Endodermal cell (in vitro differentiated cells): ENCODE measurements around the gene ABCA2. TPM values are rescaled to one million over a fixed set of nuclear protein-coding genes. Genes with fewer than 3 reads are reported as not detected.
A peak's percentile ranks its signal among the peaks of the same experiment; 100 is the strongest.

Experiments
- DNase-seq: peaks from one replicate; pipeline ENCODE4 v3.0.0-alpha.2; 2017
- H3K27ac ChIP-seq: 2 replicates; pipeline ENCODE4 v1.5.1; 2013; ENCODE audit warnings: mild to moderate bottlenecking, low read depth, low read length, moderate library complexity
- H3K27me3 ChIP-seq: 2 replicates; pipeline ENCODE4 v1.6.1; 2013; ENCODE audit warnings: mild to moderate bottlenecking, low read length, moderate library complexity; ENCODE audit not compliant: insufficient read depth, control insufficient read depth, poor library complexity, severe bottlenecking
- H3K36me3 ChIP-seq: 2 replicates; pipeline ENCODE4 v1.7.0; 2013; ENCODE audit warnings: mild to moderate bottlenecking, low read length, moderate library complexity; ENCODE audit not compliant: control insufficient read depth, insufficient read depth
- H3K4me1 ChIP-seq: one replicate; pipeline ENCODE4 v1.7.0; 2013; ENCODE audit warnings: low read length; ENCODE audit not compliant: control insufficient read depth, insufficient read depth
- H3K4me3 ChIP-seq: 2 replicates; pipeline ENCODE4 v1.5.1; 2013; ENCODE audit warnings: mild to moderate bottlenecking, low read length, moderate library complexity
- H3K9ac ChIP-seq: 2 replicates; pipeline ENCODE4 v1.6.1; 2013; ENCODE audit warnings: mild to moderate bottlenecking, low read length, moderate library complexity; ENCODE audit not compliant: poor library complexity, severe bottlenecking; ENCODE audit errors: extremely low read depth
- H3K9me3 ChIP-seq: 2 replicates; pipeline ENCODE4 v1.6.1; 2013; ENCODE audit warnings: mild to moderate bottlenecking, low read length, moderate library complexity; ENCODE audit not compliant: control insufficient read depth
- H3K27ac Mint-ChIP-seq: 2 replicates; pipeline ENCODE4 v1.8.0; 2020; ENCODE audit warnings: mixed read lengths
- H3K27me3 Mint-ChIP-seq: 2 replicates; pipeline ENCODE4 v1.8.0; 2021; ENCODE audit warnings: mild to moderate bottlenecking, mixed read lengths; ENCODE audit not compliant: insufficient read depth
- H3K36me3 Mint-ChIP-seq: 2 replicates; pipeline ENCODE4 v1.8.0; 2020; ENCODE audit warnings: low read depth, mixed read lengths
- H3K4me1 Mint-ChIP-seq: 2 replicates; pipeline ENCODE4 v1.8.0; 2020; ENCODE audit warnings: mixed read lengths
- H3K4me3 Mint-ChIP-seq: 2 replicates; pipeline ENCODE4 v1.8.0; 2020; ENCODE audit warnings: mild to moderate bottlenecking, moderate library complexity, mixed read lengths
- H3K9me3 Mint-ChIP-seq: 2 replicates; pipeline ENCODE4 v1.8.0; 2020; ENCODE audit warnings: mild to moderate bottlenecking, mixed read lengths
- WGBS, 2 experiments: methylation state at CpG; one replicate each; pipeline versions ENCODE4 v1.1.5 to v1.1.7; 2013; ENCODE audit warnings: missing lambda C conversion rate in 2 of 2, mixed read lengths in 1 of 2; ENCODE audit not compliant: insufficient coverage in 1 of 2, insufficient read length in 1 of 2; 5-methylcytosine and 5-hydroxymethylcytosine counted together
- total RNA-seq, 2 donors: library from RNA; stranded (reverse); fragmentation: NEBNext Ultra II Directional in 1 of 2; extraction: Animal tissue kit (Norgen Biotek cat#: 25700) in 1 of 2; gene quantifications; 2 replicates in 1 of 2; 3 replicates in 1 of 2; pipeline ENCODE4 v1.2.1, GENCODE V29; 2021
- TF ChIP-seq, protein P1 (sequence below): fragments of 200-600 bp; sonication (generic); conservative IDR thresholded peaks from 2 replicates; pipeline ENCODE4 v1.5.0; 2021; ENCODE audit warnings: antibody characterized with exemption, mild to moderate bottlenecking

ABCA2 gene
- total RNA-seq, 2 donors from 2014 or later = 21.5 to 30.0 TPM

DNA sequence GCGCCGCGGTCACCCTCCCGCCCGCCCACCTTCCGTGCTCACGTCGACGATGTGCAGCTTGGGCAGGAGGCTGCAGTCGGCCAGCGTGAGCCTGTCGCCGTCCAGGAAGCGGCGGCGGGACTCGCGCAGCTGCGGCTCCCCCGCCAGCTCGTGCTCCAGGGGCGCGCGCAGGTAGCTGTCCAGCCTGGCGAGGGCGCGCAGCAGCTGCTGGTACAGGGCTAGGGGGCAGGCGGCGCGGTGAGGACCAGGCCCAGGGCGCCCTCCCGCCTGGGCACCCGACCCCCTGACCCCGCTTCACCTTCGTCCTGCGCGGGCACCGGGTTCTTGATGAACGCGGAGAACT is 33.2 kb downstream of the ABCA2 start:
- no peak overlapping the region for H3K9ac ChIP-seq
- peaks cover 2% of the 10 kb centered on the region for H3K4me1 Mint-ChIP-seq
- no peak overlapping the region for H3K27ac Mint-ChIP-seq
- peaks cover 17% of the 10 kb centered on the region for H3K9me3 Mint-ChIP-seq
- DNase-seq = no peak
- H3K36me3 ChIP-seq = peaks cover 9% of the 10 kb centered on the region
- no peak overlapping the region for H3K27ac ChIP-seq
- peaks cover 4% of the 10 kb centered on the region for H3K4me1 ChIP-seq
- peaks cover 4% of the 10 kb centered on the region for H3K36me3 Mint-ChIP-seq
- H3K27me3 ChIP-seq = no peaks in the 10 kb centered on the region
- peaks cover 14% of the 10 kb centered on the region for H3K9me3 ChIP-seq
- peaks cover 8% of the 10 kb centered on the region for H3K27me3 Mint-ChIP-seq
- 82 to 94% methylated on average over 6 to 40 of the region's 40 CpGs for WGBS, 2 experiments
- TF ChIP-seq, protein P1, sequence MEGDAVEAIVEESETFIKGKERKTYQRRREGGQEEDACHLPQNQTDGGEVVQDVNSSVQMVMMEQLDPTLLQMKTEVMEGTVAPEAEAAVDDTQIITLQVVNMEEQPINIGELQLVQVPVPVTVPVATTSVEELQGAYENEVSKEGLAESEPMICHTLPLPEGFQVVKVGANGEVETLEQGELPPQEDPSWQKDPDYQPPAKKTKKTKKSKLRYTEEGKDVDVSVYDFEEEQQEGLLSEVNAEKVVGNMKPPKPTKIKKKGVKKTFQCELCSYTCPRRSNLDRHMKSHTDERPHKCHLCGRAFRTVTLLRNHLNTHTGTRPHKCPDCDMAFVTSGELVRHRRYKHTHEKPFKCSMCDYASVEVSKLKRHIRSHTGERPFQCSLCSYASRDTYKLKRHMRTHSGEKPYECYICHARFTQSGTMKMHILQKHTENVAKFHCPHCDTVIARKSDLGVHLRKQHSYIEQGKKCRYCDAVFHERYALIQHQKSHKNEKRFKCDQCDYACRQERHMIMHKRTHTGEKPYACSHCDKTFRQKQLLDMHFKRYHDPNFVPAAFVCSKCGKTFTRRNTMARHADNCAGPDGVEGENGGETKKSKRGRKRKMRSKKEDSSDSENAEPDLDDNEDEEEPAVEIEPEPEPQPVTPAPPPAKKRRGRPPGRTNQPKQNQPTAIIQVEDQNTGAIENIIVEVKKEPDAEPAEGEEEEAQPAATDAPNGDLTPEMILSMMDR = no peak
- H3K4me3 ChIP-seq = no peak overlapping the region
- H3K4me3 Mint-ChIP-seq = no peak overlapping the region

DNA sequence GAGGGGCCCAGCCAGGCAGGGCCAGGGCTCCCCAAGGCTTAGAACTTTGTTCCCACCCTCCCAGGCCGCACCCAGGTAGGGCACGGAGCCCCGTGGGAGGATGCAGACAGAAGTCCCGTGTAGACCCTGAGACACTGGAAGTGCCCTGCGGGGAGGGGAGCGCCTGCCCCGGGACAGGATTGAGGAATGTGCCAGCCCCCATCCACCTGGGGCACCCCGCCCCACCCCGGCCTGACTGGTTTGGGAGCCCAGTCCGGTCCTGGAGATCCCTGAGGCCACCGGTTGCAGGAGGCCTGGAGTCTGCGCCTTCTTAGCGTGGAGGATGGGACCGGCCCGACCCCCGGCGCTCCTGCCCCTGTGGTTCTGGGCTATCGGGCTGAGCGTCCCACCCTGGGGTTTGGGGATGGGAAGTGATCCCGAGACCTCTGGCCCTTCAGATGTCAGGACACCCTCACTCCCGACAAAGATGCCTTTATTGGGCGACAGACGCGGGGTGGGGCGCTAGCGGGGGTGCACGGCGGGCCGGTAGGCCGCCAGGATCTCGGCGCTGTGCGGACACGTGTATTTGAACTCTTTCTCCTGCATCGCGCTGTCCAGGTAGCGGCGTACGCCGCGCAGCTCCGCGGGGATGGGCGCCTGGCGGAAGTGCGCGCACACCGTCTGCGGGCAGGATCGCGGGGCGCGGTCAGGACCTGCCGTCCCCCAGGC is 33.7 kb downstream of the ABCA2 start:
- Mint-ChIP-seq H3K9me3 (peaks cover 17% of the 10 kb centered on the region), H3K4me1 (peaks cover 6% of the 10 kb centered on the region), H3K36me3 (peaks cover 4% of the 10 kb centered on the region), H3K27ac (no peak overlapping the region), H3K27me3 (peaks cover 8% of the 10 kb centered on the region), H3K4me3 (peak overlapping the region; percentile 73)
- peaks cover 4% of the 10 kb centered on the region for H3K4me1 ChIP-seq
- H3K27me3 ChIP-seq = no peaks in the 10 kb centered on the region
- H3K9me3 ChIP-seq = peaks cover 14% of the 10 kb centered on the region
- no peak for DNase-seq
- no peak overlapping the region for H3K27ac ChIP-seq
- H3K4me3 ChIP-seq = no peak overlapping the region
- TF ChIP-seq, protein P1 = no peak
- H3K36me3 ChIP-seq = peaks cover 9% of the 10 kb centered on the region
- H3K9ac ChIP-seq = no peak overlapping the region
- 84 to 91% methylated on average over 45 to 54 of the region's 54 CpGs for WGBS, 2 experiments

DNA sequence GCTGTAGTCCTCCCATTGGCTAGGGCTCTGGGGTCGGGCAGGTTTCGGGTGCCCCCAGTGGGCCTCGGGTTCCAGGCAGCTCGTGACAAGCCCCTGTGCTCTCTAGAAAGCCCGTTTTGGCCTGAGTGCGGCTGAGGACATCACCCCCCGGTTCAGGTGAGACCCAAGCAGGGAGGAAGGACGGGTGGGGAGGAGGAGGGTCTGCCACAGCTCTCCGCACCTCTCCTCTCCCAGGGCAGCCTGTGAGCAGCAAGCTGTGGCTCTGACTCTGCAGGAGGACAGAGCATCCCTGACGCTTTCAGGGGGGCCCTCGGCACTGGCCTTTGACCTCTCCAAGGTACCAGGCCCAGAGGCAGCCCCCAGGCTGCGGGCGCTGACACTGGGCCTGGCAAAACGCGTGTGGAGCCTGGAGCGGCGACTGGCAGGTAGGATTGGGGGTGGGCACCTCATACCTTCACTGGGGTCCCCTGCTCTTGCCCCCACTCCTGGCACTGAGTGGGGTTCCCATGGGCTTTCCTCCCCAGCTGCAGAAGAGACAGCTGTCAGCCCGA is 35.1 kb downstream of the ABCA2 start:
- Histone ChIP-seq H3K4me1 (peaks cover 4% of the 10 kb centered on the region), H3K27me3 (no peaks in the 10 kb centered on the region), H3K9me3 (peaks cover 14% of the 10 kb centered on the region), H3K9ac (peak overlapping the region; percentile 47), H3K36me3 (peaks cover 9% of the 10 kb centered on the region), H3K4me3 (peak overlapping the region; percentile 90), H3K27ac (no peak overlapping the region)
- WGBS, 2 experiments = 46 to 56% methylated on average over 10 to 18 of the region's 18 CpGs
- Mint-ChIP-seq H3K4me1 (peaks cover 6% of the 10 kb centered on the region), H3K27me3 (peaks cover 11% of the 10 kb centered on the region), H3K36me3 (peaks cover 4% of the 10 kb centered on the region), H3K9me3 (peaks cover 17% of the 10 kb centered on the region), H3K4me3 (peak overlapping the region; percentile 73), H3K27ac (no peak overlapping the region)
- TF ChIP-seq, protein P1 = no peak
- peak; percentile 72 for DNase-seq
